Mesothelial cell of epicardium (in vitro differentiated cells): ENCODE data around the gene CPSF4L. TPM values are rescaled to one million over a fixed set of nuclear protein-coding genes. Genes with fewer than 3 reads are reported as not detected.
"Not testable (repeated sequence)": the region's sequence is repeated elsewhere in the genome, so short reads cannot be mapped to it uniquely, and the experiment has no call there.

Source experiments
- DNase-seq, 2 experiments: peaks; one replicate each; pipeline ENCODE4 v3.0.0; 2021; ENCODE audit warnings: low spot score in 2 of 2; ENCODE audit not compliant: unreplicated experiment in 2 of 2
- H3K27ac Mint-ChIP-seq: 2 replicates; pipeline ENCODE4 v1.8.0; 2021; ENCODE audit warnings: mixed read lengths
- H3K27me3 Mint-ChIP-seq: 2 replicates; pipeline ENCODE4 v1.8.0; 2021; ENCODE audit warnings: low read depth, mixed read lengths
- H3K36me3 Mint-ChIP-seq: 2 replicates; pipeline ENCODE4 v1.8.0; 2021; ENCODE audit warnings: mixed read lengths
- H3K4me1 Mint-ChIP-seq: 2 replicates; pipeline ENCODE4 v1.8.0; 2021; ENCODE audit warnings: mixed read lengths
- H3K4me3 Mint-ChIP-seq: 2 replicates; pipeline ENCODE4 v1.8.0; 2021; ENCODE audit warnings: mild to moderate bottlenecking, moderate library complexity, mixed read lengths
- H3K9me3 Mint-ChIP-seq: 2 replicates; pipeline ENCODE4 v1.8.0; 2021; ENCODE audit warnings: mixed read lengths
- total RNA-seq: library from RNA; stranded (reverse); gene quantifications from 3 replicates; pipeline ENCODE4 v1.2.1, GENCODE V29; 2021
- TF ChIP-seq, protein P1 (sequence below): fragments of 200-600 bp; sonication (generic); IDR thresholded peaks from one replicate; pipeline ENCODE4 v1.5.0; 2021; ENCODE audit warnings: antibody characterized with exemption; ENCODE audit not compliant: unreplicated experiment

CPSF4L gene, protein sequence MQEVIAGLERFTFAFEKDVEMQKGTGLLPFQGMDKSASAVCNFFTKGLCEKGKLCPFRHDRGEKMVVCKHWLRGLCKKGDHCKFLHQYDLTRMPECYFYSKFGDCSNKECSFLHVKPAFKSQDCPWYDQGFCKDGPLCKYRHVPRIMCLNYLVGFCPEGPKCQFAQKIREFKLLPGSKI
- 0.40 TPM in 1 of 3 replicates, not detected in the others for total RNA-seq

DNA sequence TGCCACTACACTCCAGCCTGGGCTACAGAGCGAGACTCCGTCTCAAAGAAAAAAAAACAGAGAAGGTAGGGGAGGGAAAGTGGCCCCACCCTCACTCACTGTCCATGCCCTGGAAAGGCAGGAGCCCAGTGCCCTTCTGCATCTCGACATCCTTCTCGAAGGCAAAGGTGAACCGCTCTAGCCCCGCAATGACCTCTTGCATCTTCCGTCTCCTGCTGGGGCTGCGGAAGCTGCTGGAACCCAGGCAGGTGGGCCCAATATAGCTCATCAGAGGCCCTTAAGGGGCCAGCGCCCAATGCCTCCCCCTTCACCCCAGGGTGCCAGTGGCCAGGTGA is at the start of gene CPSF4L:
TSS of gene CPSF4L (minus strand) at position 264 of the 335 bp plus-strand sequence. CDS start at position 202, 62 bp downstream.
- Mint-ChIP-seq H3K4me3 (no peak within 1 kb of the TSS), H3K27me3 (no peaks in the 10 kb centered on the region), H3K27ac (peak within 1 kb of the TSS; percentile 57), H3K9me3 (no peaks in the 10 kb centered on the region), H3K4me1 (peaks cover 19% of the 10 kb centered on the region), H3K36me3 (no peaks in the 10 kb centered on the region)
- TF ChIP-seq, protein P1, sequence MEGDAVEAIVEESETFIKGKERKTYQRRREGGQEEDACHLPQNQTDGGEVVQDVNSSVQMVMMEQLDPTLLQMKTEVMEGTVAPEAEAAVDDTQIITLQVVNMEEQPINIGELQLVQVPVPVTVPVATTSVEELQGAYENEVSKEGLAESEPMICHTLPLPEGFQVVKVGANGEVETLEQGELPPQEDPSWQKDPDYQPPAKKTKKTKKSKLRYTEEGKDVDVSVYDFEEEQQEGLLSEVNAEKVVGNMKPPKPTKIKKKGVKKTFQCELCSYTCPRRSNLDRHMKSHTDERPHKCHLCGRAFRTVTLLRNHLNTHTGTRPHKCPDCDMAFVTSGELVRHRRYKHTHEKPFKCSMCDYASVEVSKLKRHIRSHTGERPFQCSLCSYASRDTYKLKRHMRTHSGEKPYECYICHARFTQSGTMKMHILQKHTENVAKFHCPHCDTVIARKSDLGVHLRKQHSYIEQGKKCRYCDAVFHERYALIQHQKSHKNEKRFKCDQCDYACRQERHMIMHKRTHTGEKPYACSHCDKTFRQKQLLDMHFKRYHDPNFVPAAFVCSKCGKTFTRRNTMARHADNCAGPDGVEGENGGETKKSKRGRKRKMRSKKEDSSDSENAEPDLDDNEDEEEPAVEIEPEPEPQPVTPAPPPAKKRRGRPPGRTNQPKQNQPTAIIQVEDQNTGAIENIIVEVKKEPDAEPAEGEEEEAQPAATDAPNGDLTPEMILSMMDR = no peak
- DNase-seq = no peak

DNA sequence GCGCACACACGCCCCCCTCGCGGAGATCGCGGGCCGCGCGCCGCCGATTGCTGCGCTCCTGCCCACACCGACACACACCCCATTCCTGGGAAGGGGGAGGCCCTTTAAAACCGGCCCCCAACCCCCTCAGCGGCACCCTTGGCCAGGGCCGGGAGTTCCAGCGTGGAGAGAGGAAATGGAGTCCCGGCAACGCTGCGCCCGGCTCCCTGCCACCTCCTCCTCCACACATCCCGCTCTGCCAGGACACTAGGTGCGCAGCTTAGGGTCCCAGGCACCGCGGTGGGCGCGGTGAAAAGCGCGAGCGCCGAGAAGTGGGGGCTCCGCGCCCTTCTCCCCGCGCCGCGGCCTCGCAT is 49.7 kb upstream of the CPSF4L start:
- peaks cover 33% of the 10 kb centered on the region for H3K4me1 Mint-ChIP-seq
- H3K9me3 Mint-ChIP-seq = no peaks in the 10 kb centered on the region
- no peak for DNase-seq
- peaks cover 4% of the 10 kb centered on the region for H3K27me3 Mint-ChIP-seq
- peak overlapping the region; percentile 91 for H3K4me3 Mint-ChIP-seq
- H3K36me3 Mint-ChIP-seq = no peaks in the 10 kb centered on the region
- peak overlapping the region; percentile 97 for H3K27ac Mint-ChIP-seq
- TF ChIP-seq, protein P1 = no peak

DNA sequence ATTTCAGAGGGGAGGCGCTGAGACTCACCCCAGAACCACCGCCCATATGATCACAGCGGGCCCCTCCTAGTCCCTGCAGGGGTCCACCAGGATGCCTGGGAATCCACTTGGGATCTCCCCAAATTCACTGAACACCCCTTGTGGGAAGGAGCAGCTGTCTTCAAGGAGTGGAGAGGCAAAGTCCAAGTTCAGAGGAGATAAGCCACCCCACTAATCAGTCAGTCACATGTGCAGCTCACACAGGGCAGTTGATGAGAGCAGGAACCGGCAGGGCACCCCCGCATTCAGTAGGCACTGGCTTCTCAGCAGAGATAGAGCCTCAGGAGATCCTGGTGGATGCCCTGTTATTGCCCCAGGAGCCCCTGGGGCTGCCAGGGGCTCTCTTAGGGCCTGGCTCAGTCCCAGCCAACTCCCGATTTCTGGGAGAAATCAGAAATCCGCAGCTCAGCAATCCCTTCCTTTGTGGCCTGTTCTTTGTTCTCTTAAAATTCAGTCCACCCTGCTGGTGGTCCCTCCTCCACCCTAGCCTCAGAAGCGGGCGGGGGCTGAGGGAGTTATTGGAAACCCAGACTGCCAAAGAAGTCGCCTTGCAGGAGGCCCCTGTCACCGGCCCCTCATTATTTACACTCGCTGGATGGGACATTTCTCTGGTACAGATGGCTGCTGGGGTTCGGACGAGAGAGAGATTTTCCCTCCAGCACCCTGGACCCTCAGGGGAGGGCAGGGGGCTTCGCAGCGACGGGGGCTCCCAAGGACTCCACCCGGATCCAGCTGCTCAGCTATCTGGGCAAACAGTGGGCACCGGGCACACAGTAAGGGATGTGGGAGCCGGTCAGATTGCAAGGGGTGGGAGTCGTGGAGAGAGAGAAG is 48.3 kb upstream of the CPSF4L start:
- Mint-ChIP-seq H3K4me3 (peak overlapping the region; percentile 91), H3K27ac (peak overlapping the region; percentile 97), H3K27me3 (peaks cover 4% of the 10 kb centered on the region), H3K36me3 (no peaks in the 10 kb centered on the region), H3K4me1 (peaks cover 47% of the 10 kb centered on the region), H3K9me3 (no peaks in the 10 kb centered on the region)
- TF ChIP-seq, protein P1 = no peak
- no peak for DNase-seq

DNA sequence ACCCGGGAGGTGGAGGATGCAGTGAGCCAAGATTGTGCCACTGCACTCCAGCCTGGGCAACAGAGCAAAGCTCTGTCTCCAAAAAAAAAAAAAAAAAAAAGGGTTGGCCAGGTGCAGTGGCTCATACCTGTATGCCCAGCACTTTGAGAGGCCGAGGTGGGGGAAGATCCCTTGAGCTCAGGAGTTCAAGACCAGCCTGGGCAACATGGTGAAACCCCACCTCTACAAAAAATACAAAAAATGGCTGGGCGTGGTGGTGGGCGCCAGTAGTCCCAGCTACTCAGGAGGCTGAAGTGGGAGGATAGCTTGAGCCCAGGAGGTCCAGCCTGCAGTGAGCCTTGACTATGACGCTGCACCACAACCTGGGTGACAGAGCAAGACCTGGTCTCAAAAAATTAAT is 47.3 kb upstream of the CPSF4L start:
- not testable (repeated sequence) for H3K36me3 Mint-ChIP-seq, H3K27me3 Mint-ChIP-seq, H3K27ac Mint-ChIP-seq, H3K9me3 Mint-ChIP-seq, DNase-seq
- Mint-ChIP-seq H3K4me1 (peaks cover 55% of the 10 kb centered on the region), H3K4me3 (peak overlapping the region; percentile 63)

DNA sequence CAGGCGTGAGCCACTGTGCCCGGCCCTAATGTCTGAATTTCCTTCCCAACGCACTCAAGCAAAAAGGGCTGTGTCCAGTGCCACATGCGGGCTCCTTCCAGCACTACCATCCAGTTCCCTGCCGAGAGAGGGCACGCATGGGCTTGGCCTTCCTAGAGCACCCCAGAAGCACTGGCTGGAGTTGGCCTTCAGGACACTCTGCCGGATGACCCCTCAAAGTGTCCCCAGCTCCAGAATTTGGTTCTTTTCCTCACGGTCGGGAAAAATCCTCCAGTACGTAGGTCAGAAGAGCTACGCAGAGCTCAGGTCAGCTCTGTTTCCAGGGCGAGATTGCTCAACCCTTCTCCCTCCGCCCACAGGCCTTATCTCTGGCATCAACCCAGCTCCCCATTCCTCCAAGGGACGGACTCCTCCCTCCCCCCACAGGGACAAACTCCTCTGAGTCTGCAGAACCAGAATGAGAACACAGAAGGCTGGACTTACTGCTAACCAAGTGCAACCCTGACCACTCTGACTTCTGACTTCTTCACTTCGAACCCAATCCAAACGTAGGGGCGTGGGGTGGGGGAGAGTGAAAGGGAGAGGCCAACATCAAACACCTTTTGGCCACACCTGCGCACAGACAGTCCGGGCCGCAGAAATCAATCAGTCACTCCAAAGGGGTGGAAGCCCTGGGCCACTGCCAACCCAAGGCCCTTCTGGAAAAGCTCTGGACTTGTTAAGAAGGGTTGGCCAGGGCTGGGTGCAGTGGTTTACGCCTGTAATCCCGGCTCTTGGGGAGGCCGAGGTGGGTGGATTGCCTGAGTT is 46.5 kb upstream of the CPSF4L start:
- Mint-ChIP-seq H3K36me3 (peaks cover 3% of the 10 kb centered on the region), H3K27me3 (peaks cover under 1% of the 10 kb centered on the region), H3K9me3 (no peaks in the 10 kb centered on the region), H3K4me1 (peaks cover 60% of the 10 kb centered on the region), H3K4me3 (peak overlapping the region; percentile 63), H3K27ac (peak overlapping the region; percentile 93)
- TF ChIP-seq, protein P1 = no peak
- peak; percentile 54 to 76 for DNase-seq
